Peyer's patch (tissue), 4 donors: ENCODE results near the gene RECK.

Source experiments
- CTCF ChIP-seq, 6 experiments: fragments of 450-650 bp in 4 of 6; fragments of 200-600 bp in 2 of 6; sonication (generic) in 1 of 6; IDR thresholded peaks; one replicate each; pipeline ENCODE4 v1.5.1; 2017 to 2019; ENCODE audit warnings: antibody characterized with exemption in 6 of 6, mild to moderate bottlenecking in 3 of 6, moderate library complexity in 1 of 6
- POLR2A ChIP-seq, 2 donors: fragments of 450-650 bp; IDR thresholded peaks; one replicate each; pipeline ENCODE4 v1.5.1; 2017; ENCODE audit warnings: antibody characterized with exemption in 2 of 2, mild to moderate bottlenecking in 2 of 2, moderate library complexity in 2 of 2

DNA sequence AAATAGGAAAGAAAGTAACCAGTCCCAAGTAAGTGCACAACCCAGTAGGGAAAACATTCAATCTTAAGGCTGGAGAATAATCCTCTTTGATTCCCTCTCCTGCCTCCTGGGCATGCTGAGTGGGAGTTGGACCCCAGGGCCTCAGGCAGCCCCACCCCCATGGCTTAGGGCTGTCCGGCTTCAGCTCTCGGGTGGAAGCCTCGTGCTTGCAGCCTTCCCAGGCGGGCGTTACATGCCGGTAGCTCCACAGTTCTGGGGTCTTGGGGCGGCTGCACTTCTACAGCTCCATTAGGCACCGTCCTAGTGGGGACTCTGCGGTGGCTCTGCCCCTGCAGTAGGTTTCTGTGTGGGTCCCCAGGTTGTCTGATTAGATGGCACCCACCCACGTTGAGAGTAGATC is 109.9 kb downstream of the RECK start:
- TF ChIP-seq POLR2A (IDR thresholded peaks at IDR 0.05) (no peak), CTCF (IDR thresholded peaks at IDR 0.05) (no peak)
